Activated CD4-positive, alpha-beta T cell treated with anti-CD3 and anti-CD28 coated beads, Interleukin-2, Interleukin-6, amounts not matched to agents 100 ng/mL and 50 ng/mL, durations not matched to agents 16 hours and 8 hours (primary cell): ENCODE data around the gene DAAM1.

Experiments
- DNase-seq: peaks from one replicate; pipeline ENCODE4 v3.0.0-alpha.2; 2020

Gene DAAM1

GRCh38 chr14:59188461-59189090 lies at the start of gene DAAM1:
Gene DAAM1 (plus strand): TSS chr14:59188667. CDS start chr14:59263478, 74,811 bp downstream.
- peak; percentile 98 for DNase-seq

DNA sequence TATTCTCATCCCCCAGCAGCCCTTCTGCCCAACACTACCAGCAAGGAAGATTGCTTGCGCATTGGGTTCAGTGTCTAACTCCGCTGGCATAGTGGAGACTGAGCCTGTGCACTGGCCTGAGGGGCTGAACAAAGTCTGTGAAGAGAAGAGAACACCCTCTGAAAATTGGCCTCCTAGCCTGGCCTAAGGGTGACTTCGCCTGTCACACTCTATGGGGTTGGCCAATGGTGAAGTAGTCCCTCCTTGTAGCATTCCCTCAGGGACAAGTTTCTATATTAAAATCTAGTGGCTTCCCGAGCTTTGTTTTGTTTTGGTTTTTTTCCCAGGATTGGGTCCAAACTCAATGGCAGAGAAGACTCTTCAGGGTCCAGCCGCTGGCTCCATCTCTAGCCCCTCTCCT lies 49.1 kb upstream of the DAAM1 start:
- DNase-seq: no peak

DNA sequence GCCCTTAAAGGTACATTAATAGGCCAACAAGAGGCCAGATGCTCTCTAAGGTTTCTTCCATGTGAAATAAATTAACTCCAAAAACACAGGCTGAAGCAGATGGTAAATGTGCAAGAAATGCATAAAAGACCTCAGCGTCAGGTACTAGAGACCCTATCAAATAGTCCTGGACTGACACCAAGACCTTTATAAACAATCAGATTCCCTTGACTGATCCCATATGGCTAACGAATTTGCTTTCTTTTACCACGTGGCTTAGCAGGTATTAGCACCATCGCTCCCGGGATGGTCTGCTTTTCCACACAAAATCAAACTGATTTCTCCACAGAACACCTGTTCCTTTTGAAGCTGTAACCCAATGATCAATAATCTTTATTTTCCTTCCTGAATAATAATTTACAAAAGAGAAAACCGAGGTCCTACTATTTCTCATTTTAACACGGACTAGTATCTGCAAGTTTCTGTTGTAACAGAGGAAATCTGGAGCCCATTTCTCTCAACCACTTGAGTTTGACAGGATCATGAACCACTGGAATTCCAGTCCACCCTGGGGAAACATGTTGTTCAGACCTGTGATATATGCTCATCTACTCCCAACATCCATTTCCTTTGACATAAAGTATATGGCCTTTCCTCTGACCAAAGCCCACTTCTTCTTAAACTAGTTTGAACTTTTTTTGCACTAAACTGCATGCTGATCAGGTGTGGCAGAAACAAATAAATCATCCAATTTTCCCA lies 48.2 kb upstream of the DAAM1 start:
- no peak for DNase-seq

GRCh38 chr14:59146484-59146883 lies 42.0 kb upstream of the DAAM1 start:
- DNase-seq: no peak

DNA sequence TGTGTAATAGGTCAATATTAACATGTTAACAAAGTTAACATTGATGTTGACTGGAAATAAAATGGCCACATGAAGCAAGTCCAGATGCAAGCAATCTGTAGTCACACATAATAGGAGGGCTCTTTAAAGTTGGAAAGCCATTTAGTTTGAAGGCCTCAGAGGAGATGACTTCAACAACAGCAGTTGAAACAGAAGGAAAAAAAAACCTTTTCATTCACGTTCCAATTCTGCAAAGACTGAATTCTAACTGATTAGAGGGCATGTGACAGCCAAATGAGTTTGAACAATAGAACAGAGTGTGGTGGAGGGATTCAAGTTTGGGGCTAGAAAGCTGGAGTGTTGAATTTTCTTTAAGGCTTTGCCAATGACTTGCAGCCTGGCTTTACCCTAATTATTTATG lies 41.5 kb upstream of the DAAM1 start:
- DNase-seq: no peak

DNA sequence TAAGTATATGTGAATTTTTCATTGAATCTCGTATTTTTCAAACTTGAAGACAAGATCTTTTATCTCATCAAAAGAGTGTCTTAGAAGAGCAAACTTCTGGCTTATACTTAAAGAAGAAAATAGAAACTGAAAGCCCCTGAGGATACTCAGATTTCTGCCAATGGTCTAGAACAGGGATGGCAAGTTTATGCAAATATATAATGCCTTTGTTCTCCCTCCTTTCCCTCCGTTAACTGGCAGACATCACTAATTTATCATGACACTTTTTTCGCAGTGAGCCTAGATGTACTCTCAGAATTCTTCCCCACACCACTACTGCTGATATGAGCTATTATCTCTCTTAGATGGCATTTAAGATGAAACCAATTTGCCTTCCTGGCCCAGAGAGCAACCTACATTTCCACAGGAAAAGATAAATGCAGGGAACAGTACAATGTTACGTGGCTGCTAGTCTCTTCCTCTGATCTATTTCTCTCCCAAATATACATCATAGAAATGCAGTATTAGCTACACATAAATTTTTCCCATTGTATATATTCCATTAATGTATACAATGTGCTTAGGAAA lies 40.0 kb upstream of the DAAM1 start:
- no peak for DNase-seq

DNA sequence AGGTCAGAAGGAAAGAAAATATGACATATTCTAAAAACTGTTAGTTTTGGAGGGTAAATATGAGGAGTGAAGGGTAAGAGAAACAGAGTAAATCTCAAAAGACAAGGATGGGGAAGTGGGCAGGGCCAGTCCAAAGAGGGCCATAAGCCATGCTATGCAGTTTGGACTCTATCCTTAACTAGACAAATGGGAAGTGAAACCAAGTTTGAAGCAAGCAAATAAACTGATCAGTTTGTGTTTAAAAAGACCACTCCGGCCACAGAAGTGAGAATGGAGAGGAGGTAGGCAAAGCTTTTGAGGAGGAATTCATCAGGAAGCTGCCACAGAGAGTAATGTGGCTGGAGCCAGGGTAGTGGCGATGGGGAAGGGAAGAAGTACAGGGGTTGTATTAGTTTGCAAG lies 37.5 kb upstream of the DAAM1 start:
- no peak for DNase-seq

GRCh38 chr14:59154373-59154772 lies 34.1 kb upstream of the DAAM1 start:
- DNase-seq: no peak

- DNase-seq: no peak
Observed at GRCh38 chr14:59155886-59156285, 32.6 kb upstream of the DAAM1 start.

- no peak for DNase-seq
Observed at GRCh38 chr14:59159169-59159568, 29.3 kb upstream of the DAAM1 start.

DNA sequence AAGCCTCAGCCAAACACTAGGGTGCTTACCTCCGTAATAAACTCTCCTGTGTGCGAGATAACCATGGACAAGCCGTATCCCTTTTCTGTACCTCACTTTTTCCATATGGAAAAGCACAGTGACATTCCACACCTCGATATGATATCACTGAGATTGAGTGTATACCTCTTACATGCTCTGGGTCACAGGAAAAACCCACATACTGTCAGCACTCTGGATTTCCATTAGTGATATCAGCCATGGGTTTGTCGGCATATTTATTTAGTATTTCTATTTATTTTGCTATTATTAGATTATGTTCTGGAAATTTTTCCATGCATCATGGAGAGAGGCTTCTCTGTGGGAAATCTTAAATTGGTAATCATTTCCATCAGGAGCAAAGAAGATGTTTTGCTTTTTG lies 28.0 kb upstream of the DAAM1 start:
- DNase-seq: no peak

GRCh38 chr14:59161561-59162175 lies 26.8 kb upstream of the DAAM1 start:
- DNase-seq: peak; percentile 29

GRCh38 chr14:59166258-59166657 lies 22.2 kb upstream of the DAAM1 start:
- no peak for DNase-seq

DNA sequence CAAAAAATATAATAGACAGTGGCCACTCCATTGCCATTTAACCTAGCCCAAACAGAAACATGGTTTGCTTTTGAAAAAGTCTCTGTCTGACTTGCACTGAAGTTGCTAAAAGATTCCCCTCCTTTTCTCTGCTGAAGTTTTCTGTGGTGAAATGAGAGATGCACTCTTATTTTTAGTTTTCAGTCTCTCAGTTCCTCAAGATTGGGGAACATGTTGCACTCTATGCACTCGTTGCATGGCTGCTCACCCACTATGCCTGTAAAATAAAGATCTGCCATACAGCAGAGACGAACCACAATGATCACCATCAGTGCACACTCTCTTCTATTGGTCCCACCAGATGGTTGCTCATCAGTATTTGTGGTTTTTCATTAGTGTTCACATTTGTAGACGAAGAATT lies 13.1 kb upstream of the DAAM1 start:
- DNase-seq: no peak

GRCh38 chr14:59176765-59177164 lies 11.7 kb upstream of the DAAM1 start:
- DNase-seq: no peak

DNA sequence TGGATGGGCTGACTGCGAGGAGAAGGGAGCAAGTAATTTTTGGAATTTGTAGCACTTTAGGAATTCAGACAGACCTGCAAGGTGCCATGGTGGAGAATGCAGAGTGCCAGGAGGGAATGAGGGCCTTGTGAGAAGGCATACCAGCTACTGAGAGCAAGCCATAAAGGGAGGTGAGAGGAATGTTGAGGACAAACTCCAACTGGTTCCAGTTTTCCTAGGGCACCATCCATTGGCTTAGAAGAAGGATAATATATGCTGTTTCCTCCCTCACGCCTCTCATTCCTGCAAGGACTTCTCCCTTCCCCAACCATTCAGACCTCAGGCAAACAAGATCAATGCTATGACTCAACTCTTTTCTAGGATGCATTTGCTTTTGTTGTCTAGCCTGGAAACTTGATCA lies 11.2 kb upstream of the DAAM1 start:
- DNase-seq: no peak

GRCh38 chr14:59181791-59182190 lies 6.7 kb upstream of the DAAM1 start:
- no peak for DNase-seq

DNA sequence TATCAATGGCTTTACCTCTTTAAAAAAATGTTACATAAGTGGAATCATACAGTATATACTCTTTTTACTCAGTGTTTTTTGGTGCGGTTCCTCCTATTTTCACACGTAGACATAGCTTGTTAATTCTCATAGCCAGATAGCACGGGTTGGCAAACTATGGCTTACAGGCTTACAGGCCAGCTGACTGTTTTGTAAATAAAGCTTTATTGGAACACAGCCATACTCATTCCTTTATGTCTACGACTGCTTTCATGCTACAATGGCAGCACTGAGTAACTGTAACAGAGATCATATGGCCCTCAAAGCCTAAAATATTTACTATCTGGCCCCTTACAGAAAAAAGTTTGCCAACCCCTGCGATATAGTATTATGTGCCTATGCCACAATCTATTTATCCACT lies 5.8 kb upstream of the DAAM1 start:
- no peak for DNase-seq

- DNase-seq: no peak
Observed at GRCh38 chr14:59183150-59183549, 5.3 kb upstream of the DAAM1 start.

- no peak for DNase-seq
Observed at GRCh38 chr14:59184396-59184795, 4.1 kb upstream of the DAAM1 start.

- DNase-seq: no peak
Observed at GRCh38 chr14:59185676-59186075, 2.8 kb upstream of the DAAM1 start.

GRCh38 chr14:59186306-59186705 lies 2.2 kb upstream of the DAAM1 start:
- no peak for DNase-seq

- DNase-seq: no peak
Observed at GRCh38 chr14:59187118-59187517, 1.3 kb upstream of the DAAM1 start.
